Smooth muscle cell (in vitro differentiated cells): ENCODE data around the gene ANK3. TPM values are rescaled to one million over a fixed set of nuclear protein-coding genes. Genes with fewer than 3 reads are reported as not detected.

Source experiments
- DNase-seq: peaks from one replicate; lab custom pipeline; 2025; ENCODE audit not compliant: unreplicated experiment; lab: John Stamatoyannopoulos, UW
- H2AFZ ChIP-seq: fragments of 200-600 bp; sonication (generic); 2 replicates; pipeline ENCODE4 v1.6.0; 2016; ENCODE audit warnings: antibody characterized with exemption, low read depth, mild to moderate bottlenecking
- H3F3A ChIP-seq: fragments of 200-600 bp; sonication (generic); 2 replicates; pipeline ENCODE4 v1.6.0; 2017; ENCODE audit warnings: antibody characterized with exemption, low read depth
- H3K27ac ChIP-seq: fragments of 200-600 bp; sonication (generic); 2 replicates; pipeline ENCODE4 v1.5.1; 2016; ENCODE audit warnings: low read depth, mild to moderate bottlenecking
- H3K27me3 ChIP-seq: fragments of 200-600 bp; sonication (generic); 2 replicates; pipeline ENCODE4 v1.6.1; 2016; ENCODE audit warnings: low read depth, mild to moderate bottlenecking
- H3K36me3 ChIP-seq: fragments of 200-600 bp; sonication (generic); 2 replicates; pipeline ENCODE4 v1.5.1; 2016; ENCODE audit warnings: low read depth
- H3K4me1 ChIP-seq: fragments of 200-600 bp; sonication (generic); 2 replicates; pipeline ENCODE4 v1.5.1; 2016; ENCODE audit warnings: low read depth
- H3K4me2 ChIP-seq: fragments of 200-600 bp; sonication (generic); 2 replicates; pipeline ENCODE4 v1.6.0; 2016; ENCODE audit warnings: mild to moderate bottlenecking
- H3K4me3 ChIP-seq: fragments of 200-600 bp; sonication (generic); 2 replicates; pipeline ENCODE4 v1.5.1; 2016; ENCODE audit warnings: mild to moderate bottlenecking
- H3K79me2 ChIP-seq: fragments of 200-600 bp; sonication (generic); 2 replicates; pipeline ENCODE4 v1.6.0; 2016; ENCODE audit warnings: low read depth, mild to moderate bottlenecking
- H3K9ac ChIP-seq: fragments of 200-600 bp; sonication (generic); 2 replicates; pipeline ENCODE4 v1.6.0; 2016; ENCODE audit warnings: low read depth
- H3K9me3 ChIP-seq: fragments of 200-600 bp; sonication (generic); replicated peaks from 2 replicates; pipeline ENCODE4 v1.5.1; 2016; ENCODE audit warnings: low read depth
- H4K20me1 ChIP-seq: fragments of 200-600 bp; sonication (generic); 2 replicates; pipeline ENCODE4 v1.6.0; 2016; ENCODE audit warnings: low read depth
- CTCF ChIP-seq: fragments of 200-600 bp; sonication (generic); IDR thresholded peaks from 2 replicates; pipeline ENCODE4 v1.5.1; 2017; ENCODE audit warnings: borderline replicate concordance, mild to moderate bottlenecking, antibody characterized with exemption; ENCODE audit not compliant: insufficient read depth, poor library complexity, severe bottlenecking
- WGBS: methylation state at CpG from one replicate; pipeline ENCODE4 v1.1.7; 2016; ENCODE audit warnings: low lambda C conversion rate; 5-methylcytosine and 5-hydroxymethylcytosine counted together
- polyA plus RNA-seq: library from polyadenylated mRNA; unstranded; fragments of >200 nt; fragmentation: Nextera tagmentation; extraction: Ambion mirVana; gene quantifications from 2 replicates; pipeline ENCODE4 v1.2.1, GENCODE V29; 2016
- total RNA-seq: library from RNA; depleted of rRNA; stranded (reverse); fragments of >200 nt; gene quantifications from 2 replicates; pipeline ENCODE4 v1.2.3, GENCODE V29; 2014

The ANK3 gene
- total and polyA plus RNA-seq, 2 experiments from 2014 or later = 28.2 to 85.5 TPM

- H4K20me1 ChIP-seq = no peaks in the 10 kb centered on the region
- H3K79me2 ChIP-seq = no peaks in the 10 kb centered on the region
- no peak overlapping the region for H3K9ac ChIP-seq
- H3K27ac ChIP-seq = no peak overlapping the region
- H3K4me2 ChIP-seq = no peak overlapping the region
- no peaks in the 10 kb centered on the region for H3F3A ChIP-seq
- H3K4me1 ChIP-seq = peaks cover under 1% of the 10 kb centered on the region
- no peak overlapping the region for H2AFZ ChIP-seq
- no peaks in the 10 kb centered on the region for H3K9me3 ChIP-seq
- H3K36me3 ChIP-seq = no peaks in the 10 kb centered on the region
- WGBS = 95% methylated on average over 4 of the region's 4 CpGs
- no peak for TF ChIP-seq CTCF
- no peaks in the 10 kb centered on the region for H3K27me3 ChIP-seq
- no peak overlapping the region for H3K4me3 ChIP-seq
- no peak for DNase-seq
Measured at GRCh38 chr10:60252688-60253087, 137.0 kb downstream of the ANK3 start.

- Histone ChIP-seq H2AFZ (no peak overlapping the region), H4K20me1 (no peaks in the 10 kb centered on the region), H3K4me2 (no peak overlapping the region), H3K79me2 (no peaks in the 10 kb centered on the region), H3K27ac (no peak overlapping the region), H3K9me3 (no peaks in the 10 kb centered on the region), H3K4me1 (no peaks in the 10 kb centered on the region), H3F3A (no peaks in the 10 kb centered on the region), H3K27me3 (no peaks in the 10 kb centered on the region), H3K36me3 (no peaks in the 10 kb centered on the region), H3K4me3 (no peak overlapping the region), H3K9ac (no peak overlapping the region)
- 27% methylated on average over 1 of the region's 1 CpG for WGBS
- no peak for TF ChIP-seq CTCF
- DNase-seq = no peak
Measured at GRCh38 chr10:60246382-60246781, 143.3 kb downstream of the ANK3 start.

GRCh38 chr10:60239228-60239627, 150.4 kb downstream of the ANK3 start:
- no peaks in the 10 kb centered on the region for H3K36me3 ChIP-seq
- no peak overlapping the region for H3K27ac ChIP-seq
- TF ChIP-seq CTCF = no peak
- no peak overlapping the region for H3K9ac ChIP-seq
- no peaks in the 10 kb centered on the region for H4K20me1 ChIP-seq
- WGBS = 94% methylated on average over 1 of the region's 1 CpG
- no peaks in the 10 kb centered on the region for H3K79me2 ChIP-seq
- no peak for DNase-seq
- no peak overlapping the region for H3K4me2 ChIP-seq
- no peaks in the 10 kb centered on the region for H3K9me3 ChIP-seq
- no peak overlapping the region for H2AFZ ChIP-seq
- no peaks in the 10 kb centered on the region for H3K4me1 ChIP-seq
- H3K27me3 ChIP-seq = no peaks in the 10 kb centered on the region
- H3F3A ChIP-seq = no peaks in the 10 kb centered on the region
- no peak overlapping the region for H3K4me3 ChIP-seq

GRCh38 chr10:60238759-60239100, 150.9 kb downstream of the ANK3 start:
- H3K9me3 ChIP-seq = no peaks in the 10 kb centered on the region
- H2AFZ ChIP-seq = no peak overlapping the region
- H3K36me3 ChIP-seq = no peaks in the 10 kb centered on the region
- no peaks in the 10 kb centered on the region for H3F3A ChIP-seq
- H4K20me1 ChIP-seq = no peaks in the 10 kb centered on the region
- no peak overlapping the region for H3K27ac ChIP-seq
- DNase-seq = no peak
- no peak overlapping the region for H3K4me3 ChIP-seq
- no peaks in the 10 kb centered on the region for H3K4me1 ChIP-seq
- no peak overlapping the region for H3K9ac ChIP-seq
- no peak overlapping the region for H3K4me2 ChIP-seq
- no peak for TF ChIP-seq CTCF
- no peaks in the 10 kb centered on the region for H3K27me3 ChIP-seq
- no peaks in the 10 kb centered on the region for H3K79me2 ChIP-seq
